NK-92 (cell line): Measurements from ENCODE around the gene PCSK6.

ENCODE experiments used
- DNase-seq: peaks from one replicate; lab custom pipeline; 2025; ENCODE audit not compliant: unreplicated experiment; lab: John Stamatoyannopoulos, UW

PCSK6 gene

GRCh38 chr15:101499863-101500713 is 10.6 kb upstream of the PCSK6 start:
- DNase-seq, result no peak

- DNase-seq, result no peak
Observed at GRCh38 chr15:101498717-101499480, 9.4 kb upstream of the PCSK6 start.

- no peak for DNase-seq
Observed at GRCh38 chr15:101498076-101498716, 8.7 kb upstream of the PCSK6 start.

GRCh38 chr15:101497484-101498034 is 8.1 kb upstream of the PCSK6 start:
- no peak for DNase-seq

GRCh38 chr15:101497017-101497416 is 7.5 kb upstream of the PCSK6 start:
- no peak for DNase-seq

- DNase-seq, result no peak
Observed at GRCh38 chr15:101496198-101496986, 6.9 kb upstream of the PCSK6 start.

- no peak for DNase-seq
Observed at GRCh38 chr15:101495334-101496197, 6.1 kb upstream of the PCSK6 start.

- DNase-seq, result no peak
Observed at GRCh38 chr15:101494251-101494796, 4.8 kb upstream of the PCSK6 start.

GRCh38 chr15:101492766-101493692 is 3.5 kb upstream of the PCSK6 start:
- no peak for DNase-seq

GRCh38 chr15:101491734-101492640 is 2.5 kb upstream of the PCSK6 start:
- no peak for DNase-seq

GRCh38 chr15:101490922-101491733 is 1.6 kb upstream of the PCSK6 start:
- DNase-seq, result no peak

GRCh38 chr15:101490408-101490891 is 943 bp upstream of the PCSK6 start:
- no peak for DNase-seq

GRCh38 chr15:101489237-101489598 is 289 bp downstream of the PCSK6 start:
- no peak for DNase-seq

GRCh38 chr15:101488300-101489164 is 975 bp downstream of the PCSK6 start:
- DNase-seq, result no peak

GRCh38 chr15:101486696-101487459 is 2.6 kb downstream of the PCSK6 start:
- no peak for DNase-seq
